COLO829 (cell line): ENCODE measurements around the gene SPDYE5.

Experiments used
- DNase-seq: peaks from one replicate; pipeline ENCODE4 v3.0.0; 2012; ENCODE audit warnings: low spot score

The SPDYE5 gene

GRCh38 chr7:75537731-75538130, 45.6 kb downstream of the SPDYE5 start:
- DNase-seq, result no peak

GRCh38 chr7:75546237-75547015, 54.3 kb downstream of the SPDYE5 start:
- no peak for DNase-seq
